ENCODE results near the gene GGTLC1. TPM values are rescaled to one million over a fixed set of nuclear protein-coding genes. Genes with fewer than 3 reads are reported as not detected.

The GGTLC1 gene
- total and polyA plus RNA-seq, 2 of the 8 experiments (the other 6 are each of a cell fraction or from before 2014, with no cell fraction given): not detected

DNA sequence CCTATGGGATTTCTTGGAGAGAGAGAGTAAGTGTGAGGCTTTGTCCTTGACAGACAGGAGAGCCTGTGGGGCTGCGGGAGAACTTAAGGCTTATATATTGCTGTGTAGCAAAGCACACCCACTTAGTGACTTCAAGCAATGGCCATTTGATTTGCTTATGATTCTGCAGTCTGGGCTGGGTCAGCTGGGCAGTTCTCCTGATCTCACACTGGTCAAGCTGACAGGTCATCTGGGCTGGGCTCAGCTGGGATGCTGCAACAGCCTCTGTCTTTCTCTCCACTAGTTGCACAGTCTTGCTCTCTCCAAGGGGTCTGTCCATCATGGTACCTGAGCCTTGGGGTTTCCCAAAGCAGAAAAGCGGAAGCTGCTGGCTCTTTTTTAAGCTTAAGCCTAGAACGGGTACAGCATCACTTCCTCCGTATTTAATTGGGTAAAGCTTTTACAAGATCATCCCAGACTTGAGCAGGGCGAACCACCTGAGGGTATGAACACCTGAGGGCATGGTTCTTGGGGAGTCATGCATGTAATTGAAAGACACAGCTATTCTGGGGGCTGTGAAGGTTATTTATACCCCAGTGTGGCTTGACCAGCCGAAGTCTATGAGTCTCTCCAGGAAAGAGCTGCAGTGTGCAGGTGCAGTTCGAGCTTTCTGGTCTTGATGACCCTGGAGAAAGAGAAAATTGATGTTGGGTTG is 13.3 kb upstream of the GGTLC1 start:
- H2AK5ac ChIP-seq (ENCODE audit: low read depth, low read length): no peak overlapping the region
- H4K8ac ChIP-seq (ENCODE audit: extremely low read depth, insufficient read depth, low read length): no peak overlapping the region
- H2BK20ac ChIP-seq (ENCODE audit: low read length): no peak overlapping the region
- H3K4me2 ChIP-seq (ENCODE audit: insufficient read depth in 1 of 2, low read depth in 2 of 2, low read length in 2 of 2): no peak overlapping the region
- H3K18ac ChIP-seq (ENCODE audit: extremely low read depth, low read length): no peak overlapping the region
- H2BK120ac ChIP-seq (replicated peaks; ENCODE audit: low read depth, low read length): no peak overlapping the region
- DNase-seq (ENCODE audit: low read depth in 1 of 2, low spot score in 2 of 2) (no peak), FAIRE-seq (no peak)
- H3K27me3 ChIP-seq (replicated peaks in 1 of 4; ENCODE audit: control insufficient read depth in 3 of 4, extremely low read depth in 1 of 4, insufficient read depth in 3 of 4, low read length in 3 of 4): no peaks in the 10 kb centered on the region
- H3K4ac ChIP-seq (replicated peaks; ENCODE audit: insufficient read length, low read depth, low read length): peak overlapping the region; percentile 3
- no peaks in the 10 kb centered on the region for H3K36me3 ChIP-seq (ENCODE audit: control insufficient read depth in 2 of 4, insufficient read depth in 4 of 4, low read length in 3 of 4)
- peak overlapping the region; percentile 72; the same call in 1 of the 2 replicates for H2BK15ac ChIP-seq (ENCODE audit: low read length)
- ChIA-PET CTCF (ENCODE audit: partially characterized antibody) (interaction anchor here (0.9 to 1.9 kb wide), 10 partner anchors 12 to 444 kb away, joined by 3 to 9 read pairs (median 5); no protein-coding TSS in a partner anchor), POLR2A (ENCODE audit: partially characterized antibody) (no interaction called here)
- no peak overlapping the region for H3K27ac ChIP-seq (ENCODE audit: low read depth, low read length)
- peaks cover 0 to 3% (median 1%) of the 10 kb centered on the region in 4 experiments; a peak in 1 of 7 replicates for H3K4me1 ChIP-seq (replicated peaks in 1 of 4; ENCODE audit: control insufficient read depth in 3 of 4, insufficient read depth in 4 of 4, low read length in 3 of 4)
- H3K79me2 ChIP-seq (ENCODE audit: control insufficient read depth in 1 of 2, insufficient read depth in 2 of 2, low read length in 2 of 2): no peaks in the 10 kb centered on the region
- H4K20me1 ChIP-seq (replicated peaks in 1 of 2; ENCODE audit: control insufficient read depth in 1 of 2, insufficient read depth in 2 of 2, low read length in 2 of 2): peaks cover 0 to 4% of the 10 kb centered on the region in 2 experiments
- H3K4me3 ChIP-seq (ENCODE audit: extremely low read depth in 1 of 4, insufficient read depth in 2 of 4, low read depth in 3 of 4, low read length in 4 of 4): no peak overlapping the region
- no peaks in the 10 kb centered on the region for H3K9me3 ChIP-seq (ENCODE audit: insufficient read depth in 2 of 2, low read depth in 1 of 2, low read length in 1 of 2)
- no peak overlapping the region for H2BK12ac ChIP-seq (ENCODE audit: low read depth, low read length)
- H2AFZ ChIP-seq (ENCODE audit: low read length): no peak overlapping the region
- H4K5ac ChIP-seq (ENCODE audit: insufficient read length, low read depth, low read length): no peak overlapping the region
- H4K91ac ChIP-seq (replicated peaks; ENCODE audit: insufficient read length, low read length): peak overlapping the region; percentile 17
- H3K23me2 ChIP-seq (ENCODE audit: low read depth, low read length): peaks cover 3% of the 10 kb centered on the region; the same call in 1 of the 2 replicates
- H3K23ac ChIP-seq (ENCODE audit: insufficient read length): no peak overlapping the region
- no peak overlapping the region for H3K56ac ChIP-seq (replicated peaks; ENCODE audit: insufficient read length, low read depth, low read length)
- no peak overlapping the region for H3K14ac ChIP-seq (ENCODE audit: insufficient read length)
- WGBS, 2 experiments (ENCODE audit: extremely low coverage in 1 of 2, insufficient coverage in 1 of 2, insufficient read length in 1 of 2, insufficient replicate concordance in 2 of 2, low coverage in 1 of 2, low lambda C conversion rate in 2 of 2, missing lambda C conversion rate in 1 of 2): 89% methylated on average over 7 of the region's 7 CpGs; no CpG with 5 or more reads in 1 of the 2 experiments
- H2BK5ac ChIP-seq (ENCODE audit: low read depth, low read length): no peak overlapping the region
- H3K79me1 ChIP-seq (ENCODE audit: low read depth, low read length): no peaks in the 10 kb centered on the region
- H3K9ac ChIP-seq (replicated peaks in 1 of 4; ENCODE audit: extremely low read depth in 1 of 4, low read depth in 3 of 4, low read length in 3 of 4): no peak overlapping the region
- TF ChIP-seq ASH2L (IDR thresholded peaks at IDR 0.05; ENCODE audit: low read length) (no peak), SIX5 (IDR thresholded peaks at IDR 0.05; ENCODE audit: low read depth, low read length) (no peak), SP4 (IDR thresholded peaks at IDR 0.05; ENCODE audit: low read length) (no peak), CTBP2 (IDR thresholded peaks at IDR 0.05; ENCODE audit: borderline replicate concordance, insufficient read depth, insufficient read length, low read length) (no peak), EGR1 (IDR thresholded peaks at IDR 0.05; ENCODE audit: borderline replicate concordance, low read depth, low read length) (no peak), TCF12 (IDR thresholded peaks at IDR 0.05; ENCODE audit: low read depth, low read length) (no peak), TAF1 (IDR thresholded peaks at IDR 0.05; ENCODE audit: low read depth, low read length) (no peak), JUN (IDR thresholded peaks at IDR 0.05; ENCODE audit: low read depth, low read length) (no peak), PHF8 (conservative IDR thresholded peaks at IDR 0.05; ENCODE audit: low read depth, low read length) (no peak), KDM5A (IDR thresholded peaks at IDR 0.05; ENCODE audit: low read length) (no peak)
- TF ChIP-seq, protein P1, sequence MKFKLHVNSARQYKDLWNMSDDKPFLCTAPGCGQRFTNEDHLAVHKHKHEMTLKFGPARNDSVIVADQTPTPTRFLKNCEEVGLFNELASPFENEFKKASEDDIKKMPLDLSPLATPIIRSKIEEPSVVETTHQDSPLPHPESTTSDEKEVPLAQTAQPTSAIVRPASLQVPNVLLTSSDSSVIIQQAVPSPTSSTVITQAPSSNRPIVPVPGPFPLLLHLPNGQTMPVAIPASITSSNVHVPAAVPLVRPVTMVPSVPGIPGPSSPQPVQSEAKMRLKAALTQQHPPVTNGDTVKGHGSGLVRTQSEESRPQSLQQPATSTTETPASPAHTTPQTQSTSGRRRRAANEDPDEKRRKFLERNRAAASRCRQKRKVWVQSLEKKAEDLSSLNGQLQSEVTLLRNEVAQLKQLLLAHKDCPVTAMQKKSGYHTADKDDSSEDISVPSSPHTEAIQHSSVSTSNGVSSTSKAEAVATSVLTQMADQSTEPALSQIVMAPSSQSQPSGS (IDR thresholded peaks at IDR 0.05; ENCODE audit: low read length): no peak

All from H1 (cell line).